HepG2 (cell line): ENCODE data around the gene GCNT2. TPM values are rescaled to one million over a fixed set of nuclear protein-coding genes. Genes with fewer than 3 reads are reported as not detected.
A peak's percentile ranks its signal among the peaks of the same experiment; 100 is the strongest.

Source experiments
- BORCS8-MEF2B ChIP-seq: sonication (generic); formaldehyde crosslinking; IDR thresholded peaks from 2 replicates; pipeline ENCODE4 v1.8.0; 2022; ENCODE audit warnings: mild to moderate bottlenecking, missing genetic modification reagents
- CCDC6 ChIP-seq: sonication (generic); formaldehyde crosslinking; IDR thresholded peaks from 2 replicates; pipeline ENCODE4 v1.8.1; 2022; ENCODE audit warnings: mild to moderate bottlenecking, missing genetic modification reagents, moderate library complexity
- GZF1 ChIP-seq: sonication (generic); formaldehyde crosslinking; IDR thresholded peaks from 2 replicates; pipeline ENCODE4 v1.5.1; 2020; ENCODE audit warnings: mild to moderate bottlenecking, missing genetic modification reagents
- HNRNPK ChIP-seq: fragments of 200-400 bp; formaldehyde crosslinking; IDR thresholded peaks from 2 replicates; pipeline ENCODE4 v1.6.1; 2018; ENCODE audit warnings: low read length, low read depth, moderate library complexity, mild to moderate bottlenecking; ENCODE audit not compliant: poor library complexity, severe bottlenecking
- IKZF4 ChIP-seq: sonication (generic); formaldehyde crosslinking; IDR thresholded peaks from 2 replicates; pipeline ENCODE4 v1.5.1; 2020; ENCODE audit warnings: borderline replicate concordance, mild to moderate bottlenecking, low read depth, missing genetic modification reagents; ENCODE audit errors: not compliant biosample characterization
- MEIS1 ChIP-seq: sonication (generic); formaldehyde crosslinking; IDR thresholded peaks from 2 replicates; pipeline ENCODE4 v1.9.0; 2021; ENCODE audit warnings: mild to moderate bottlenecking, missing genetic modification reagents, moderate library complexity, borderline replicate concordance
- NFE2L2 ChIP-seq: fragments of 150-350 bp; IDR thresholded peaks from 2 replicates; pipeline ENCODE4 v1.6.1; 2014; ENCODE audit warnings: low read length
- ONECUT2 ChIP-seq: sonication (generic); formaldehyde crosslinking; IDR thresholded peaks from 2 replicates; pipeline ENCODE4 v1.4.0; 2020; ENCODE audit warnings: missing genetic modification reagents
- PAX8 ChIP-seq: sonication (generic); formaldehyde crosslinking; IDR thresholded peaks from 2 replicates; pipeline ENCODE4 v1.8.0; 2022; ENCODE audit warnings: mild to moderate bottlenecking, missing genetic modification reagents, borderline replicate concordance
- PHF20 ChIP-seq: sonication (generic); formaldehyde crosslinking; IDR thresholded peaks from 2 replicates; pipeline ENCODE4 v1.5.0; 2020; ENCODE audit warnings: mild to moderate bottlenecking, missing genetic modification reagents
- PRPF4 ChIP-seq: fragments of 200-400 bp; formaldehyde crosslinking; IDR thresholded peaks from 2 replicates; pipeline ENCODE4 v1.6.1; 2016; ENCODE audit warnings: low read length, low read depth; ENCODE audit not compliant: poor library complexity, severe bottlenecking
- RFXAP ChIP-seq: sonication (generic); formaldehyde crosslinking; IDR thresholded peaks from 2 replicates; pipeline ENCODE4 v1.4.0; 2020; ENCODE audit warnings: missing genetic modification reagents, borderline replicate concordance
- TAF15 ChIP-seq: fragments of 200-400 bp; formaldehyde crosslinking; IDR thresholded peaks from one replicate; pipeline ENCODE4 v1.6.1; 2018; ENCODE audit warnings: mild to moderate bottlenecking, low read depth, low read length; ENCODE audit not compliant: poor library complexity, severe bottlenecking
- XRCC5 ChIP-seq: fragments of 200-400 bp; formaldehyde crosslinking; optimal IDR thresholded peaks from 2 replicates; pipeline ENCODE3; 2017; ENCODE audit warnings: mild to moderate bottlenecking, low read length
- ZBTB7B ChIP-seq: sonication (generic); formaldehyde crosslinking; IDR thresholded peaks from 2 replicates; pipeline ENCODE4 v1.4.0; 2020; ENCODE audit warnings: missing genetic modification reagents
- ZMYM4 ChIP-seq: sonication (generic); formaldehyde crosslinking; IDR thresholded peaks from 2 replicates; pipeline ENCODE4 v1.8.1; 2023; ENCODE audit warnings: mild to moderate bottlenecking, missing genetic modification reagents
- ZNF10 ChIP-seq: sonication (generic); formaldehyde crosslinking; IDR thresholded peaks from 2 replicates; pipeline ENCODE4 v1.4.0; 2020; ENCODE audit warnings: mild to moderate bottlenecking, low read depth, missing genetic modification reagents, borderline replicate concordance
- ZNF230 ChIP-seq: sonication (generic); formaldehyde crosslinking; IDR thresholded peaks from 2 replicates; pipeline ENCODE4 v1.4.0; 2020; ENCODE audit warnings: mild to moderate bottlenecking, missing genetic modification reagents
- ZNF253 ChIP-seq: sonication (generic); formaldehyde crosslinking; IDR thresholded peaks from 2 replicates; pipeline ENCODE4 v1.8.0; 2022; ENCODE audit warnings: mild to moderate bottlenecking, missing genetic modification reagents, borderline replicate concordance
- ZNF570 ChIP-seq: sonication (generic); formaldehyde crosslinking; IDR thresholded peaks from 2 replicates; pipeline ENCODE4 v1.4.0; 2020; ENCODE audit warnings: mild to moderate bottlenecking, missing genetic modification reagents, borderline replicate concordance
- ZNF614 ChIP-seq: IDR thresholded peaks from 2 replicates; pipeline ENCODE4 v1.6.1; 2018; ENCODE audit warnings: missing biosample characterization, missing genetic modification reagents, inconsistent platforms, borderline replicate concordance
- ZNF670 ChIP-seq: sonication (generic); formaldehyde crosslinking; IDR thresholded peaks from 2 replicates; pipeline ENCODE4 v1.8.0; 2022; ENCODE audit warnings: mild to moderate bottlenecking, missing genetic modification reagents, borderline replicate concordance
- ZNF761 ChIP-seq: sonication (generic); formaldehyde crosslinking; conservative IDR thresholded peaks from 2 replicates; pipeline ENCODE4 v1.4.0; 2020; ENCODE audit warnings: mild to moderate bottlenecking, missing genetic modification reagents
- ZNF780A ChIP-seq: sonication (generic); formaldehyde crosslinking; IDR thresholded peaks from 2 replicates; pipeline ENCODE4 v1.8.0; 2022; ENCODE audit warnings: mild to moderate bottlenecking, missing genetic modification reagents, moderate library complexity
- polyA plus RNA-seq, 8 experiments: library from polyadenylated mRNA; depleted of rRNA in 3 of 8; stranded (reverse) in 7 of 8; unstranded in 1 of 8; fragments of >200 nt; fragmentation: Illumina TruSeq in 4 of 8; extraction: Trizol in 4 of 8; gene quantifications; 2 replicates each; pipeline versions ENCODE4 v1.2.1 to v1.2.3, GENCODE V29; 2011 to 2016; ENCODE audit warnings: low read depth in 4 of 8, missing spikeins in 1 of 8, mixed read lengths in 1 of 8; ENCODE audit not compliant: insufficient read depth in 1 of 8
- total RNA-seq, 5 experiments: library from RNA; depleted of rRNA; stranded (reverse); fragments of >200 nt; fragmentation: Illumina TruSeq; extraction: Trizol; gene quantifications; 2 replicates each; pipeline ENCODE4 v1.2.3, GENCODE V29; 2016; ENCODE audit warnings: low read depth in 1 of 5
- TF ChIP-seq, protein P1 (sequence below): IDR thresholded peaks from 2 replicates; pipeline ENCODE4 v1.6.1; 2016; ENCODE audit warnings: missing biosample characterization, missing genetic modification reagents, low read depth
- TF ChIP-seq, protein P2 (sequence below): sonication (generic); formaldehyde crosslinking; IDR thresholded peaks from 2 replicates; pipeline ENCODE4 v1.8.0; 2022; ENCODE audit warnings: mild to moderate bottlenecking, missing genetic modification reagents
- TF ChIP-seq, protein P3 (sequence below): sonication (generic); formaldehyde crosslinking; IDR thresholded peaks from 2 replicates; pipeline ENCODE4 v1.4.0; 2020; ENCODE audit warnings: missing genetic modification reagents

GCNT2 gene
- total and polyA plus RNA-seq, 2 of the 13 experiments (the other 11 are each of a cell fraction or from before 2014, with no cell fraction given), result 11.8 to 31.9 TPM

DNA sequence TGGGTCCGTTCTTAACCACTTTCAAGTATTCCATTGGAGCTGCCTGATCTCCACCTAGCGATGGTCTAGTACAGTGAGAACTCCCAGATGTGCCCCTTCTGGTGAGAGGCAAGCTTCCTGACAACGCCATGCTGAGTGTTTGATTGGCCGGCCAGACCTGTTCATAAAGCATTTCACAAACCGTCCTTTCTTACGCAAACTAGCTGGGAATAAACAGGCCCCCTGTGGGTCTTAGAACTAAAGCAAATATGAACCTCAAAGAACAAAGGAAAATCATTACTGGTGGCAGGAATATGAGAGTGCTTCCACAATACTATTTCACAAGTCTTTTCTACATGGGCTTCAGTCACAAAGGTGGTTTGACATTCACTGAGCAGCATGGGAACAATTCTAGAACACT lies 15.6 kb upstream of the GCNT2 start (continued):
- no peak for TF ChIP-seq ZNF670 (CRISPR knock-in tag)
- TF ChIP-seq NFE2L2, result no peak
- no peak for TF ChIP-seq ZNF230 (CRISPR knock-in tag)
- TF ChIP-seq ZNF761 (CRISPR knock-in tag), result 0 out of 2 replicates have a peak, but pooled peaks have one; percentile 21
- peak; percentile 71; the same call in 1 of the 2 replicates for TF ChIP-seq ZNF614 (CRISPR knock-in tag)
- TF ChIP-seq ZBTB7B (CRISPR knock-in tag), result no peak
- no peak for TF ChIP-seq TAF15
- TF ChIP-seq RFXAP (CRISPR knock-in tag), result peak; percentile 95
- no peak for TF ChIP-seq ZNF253 (CRISPR knock-in tag)
- TF ChIP-seq XRCC5, result peak; percentile 65
- no peak for TF ChIP-seq PAX8 (CRISPR knock-in tag)
- TF ChIP-seq MEIS1 (CRISPR knock-in tag), result peak; percentile 27; the same call in 1 of the 2 replicates
- TF ChIP-seq, protein P1, sequence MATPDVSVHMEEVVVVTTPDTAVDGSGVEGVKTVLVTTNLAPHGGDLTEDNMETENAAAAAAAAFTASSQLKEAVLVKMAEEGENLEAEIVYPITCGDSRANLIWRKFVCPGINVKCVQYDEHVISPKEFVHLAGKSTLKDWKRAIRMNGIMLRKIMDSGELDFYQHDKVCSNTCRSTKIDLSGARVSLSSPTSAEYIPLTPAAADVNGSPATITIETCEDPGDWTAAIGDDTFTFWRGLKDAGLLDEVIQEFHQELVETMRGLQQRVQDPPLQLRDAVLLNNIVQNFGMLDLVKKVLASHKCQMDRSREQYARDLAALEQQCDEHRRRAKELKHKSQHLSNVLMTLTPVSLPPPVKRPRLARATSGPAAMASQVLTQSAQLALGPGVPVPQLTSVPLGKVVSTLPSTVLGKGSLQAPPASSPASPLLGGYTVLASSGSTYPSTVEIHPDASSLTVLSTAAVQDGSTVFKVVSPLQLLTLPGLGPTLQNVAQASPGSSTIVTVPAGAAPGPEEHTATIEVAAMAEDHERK, result no peak
- TF ChIP-seq ZNF10 (CRISPR knock-in tag), result no peak
- TF ChIP-seq, protein P2, sequence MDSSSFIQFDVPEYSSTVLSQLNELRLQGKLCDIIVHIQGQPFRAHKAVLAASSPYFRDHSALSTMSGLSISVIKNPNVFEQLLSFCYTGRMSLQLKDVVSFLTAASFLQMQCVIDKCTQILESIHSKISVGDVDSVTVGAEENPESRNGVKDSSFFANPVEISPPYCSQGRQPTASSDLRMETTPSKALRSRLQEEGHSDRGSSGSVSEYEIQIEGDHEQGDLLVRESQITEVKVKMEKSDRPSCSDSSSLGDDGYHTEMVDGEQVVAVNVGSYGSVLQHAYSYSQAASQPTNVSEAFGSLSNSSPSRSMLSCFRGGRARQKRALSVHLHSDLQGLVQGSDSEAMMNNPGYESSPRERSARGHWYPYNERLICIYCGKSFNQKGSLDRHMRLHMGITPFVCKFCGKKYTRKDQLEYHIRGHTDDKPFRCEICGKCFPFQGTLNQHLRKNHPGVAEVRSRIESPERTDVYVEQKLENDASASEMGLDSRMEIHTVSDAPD (CRISPR knock-in tag), result peak; percentile 51; the same call in 1 of the 2 replicates
- no peak for TF ChIP-seq HNRNPK
- peak; percentile 75 for TF ChIP-seq ONECUT2 (CRISPR knock-in tag)
- TF ChIP-seq CCDC6 (CRISPR knock-in tag), result no peak
- TF ChIP-seq ZNF780A (CRISPR knock-in tag), result no peak
- TF ChIP-seq GZF1, result no peak
- TF ChIP-seq ZMYM4 (CRISPR knock-in tag), result peak; percentile 79
- TF ChIP-seq, protein P3, sequence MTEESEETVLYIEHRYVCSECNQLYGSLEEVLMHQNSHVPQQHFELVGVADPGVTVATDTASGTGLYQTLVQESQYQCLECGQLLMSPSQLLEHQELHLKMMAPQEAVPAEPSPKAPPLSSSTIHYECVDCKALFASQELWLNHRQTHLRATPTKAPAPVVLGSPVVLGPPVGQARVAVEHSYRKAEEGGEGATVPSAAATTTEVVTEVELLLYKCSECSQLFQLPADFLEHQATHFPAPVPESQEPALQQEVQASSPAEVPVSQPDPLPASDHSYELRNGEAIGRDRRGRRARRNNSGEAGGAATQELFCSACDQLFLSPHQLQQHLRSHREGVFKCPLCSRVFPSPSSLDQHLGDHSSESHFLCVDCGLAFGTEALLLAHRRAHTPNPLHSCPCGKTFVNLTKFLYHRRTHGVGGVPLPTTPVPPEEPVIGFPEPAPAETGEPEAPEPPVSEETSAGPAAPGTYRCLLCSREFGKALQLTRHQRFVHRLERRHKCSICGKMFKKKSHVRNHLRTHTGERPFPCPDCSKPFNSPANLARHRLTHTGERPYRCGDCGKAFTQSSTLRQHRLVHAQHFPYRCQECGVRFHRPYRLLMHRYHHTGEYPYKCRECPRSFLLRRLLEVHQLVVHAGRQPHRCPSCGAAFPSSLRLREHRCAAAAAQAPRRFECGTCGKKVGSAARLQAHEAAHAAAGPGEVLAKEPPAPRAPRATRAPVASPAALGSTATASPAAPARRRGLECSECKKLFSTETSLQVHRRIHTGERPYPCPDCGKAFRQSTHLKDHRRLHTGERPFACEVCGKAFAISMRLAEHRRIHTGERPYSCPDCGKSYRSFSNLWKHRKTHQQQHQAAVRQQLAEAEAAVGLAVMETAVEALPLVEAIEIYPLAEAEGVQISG (CRISPR knock-in tag), result 0 out of 2 replicates have a peak, but pooled peaks have one; percentile 40
- no peak for TF ChIP-seq PRPF4
- no peak for TF ChIP-seq IKZF4 (CRISPR knock-in tag)
- TF ChIP-seq ZNF570 (CRISPR knock-in tag), result no peak
- TF ChIP-seq PHF20 (CRISPR knock-in tag), result no peak
- TF ChIP-seq BORCS8-MEF2B (CRISPR knock-in tag), result no peak
